ENCODE results near the gene C10orf67. TPM values are rescaled to one million over a fixed set of nuclear protein-coding genes. Genes with fewer than 3 reads are reported as not detected.

C10orf67 gene
- total and polyA plus RNA-seq, 2 of the 8 experiments (the other 6 are each of a cell fraction or from before 2014, with no cell fraction given), result 0.05 to 0.11 TPM

GRCh38 chr10:23284155-23284554 lies 60.4 kb downstream of the C10orf67 start (continued):
- TF ChIP-seq, protein P1, sequence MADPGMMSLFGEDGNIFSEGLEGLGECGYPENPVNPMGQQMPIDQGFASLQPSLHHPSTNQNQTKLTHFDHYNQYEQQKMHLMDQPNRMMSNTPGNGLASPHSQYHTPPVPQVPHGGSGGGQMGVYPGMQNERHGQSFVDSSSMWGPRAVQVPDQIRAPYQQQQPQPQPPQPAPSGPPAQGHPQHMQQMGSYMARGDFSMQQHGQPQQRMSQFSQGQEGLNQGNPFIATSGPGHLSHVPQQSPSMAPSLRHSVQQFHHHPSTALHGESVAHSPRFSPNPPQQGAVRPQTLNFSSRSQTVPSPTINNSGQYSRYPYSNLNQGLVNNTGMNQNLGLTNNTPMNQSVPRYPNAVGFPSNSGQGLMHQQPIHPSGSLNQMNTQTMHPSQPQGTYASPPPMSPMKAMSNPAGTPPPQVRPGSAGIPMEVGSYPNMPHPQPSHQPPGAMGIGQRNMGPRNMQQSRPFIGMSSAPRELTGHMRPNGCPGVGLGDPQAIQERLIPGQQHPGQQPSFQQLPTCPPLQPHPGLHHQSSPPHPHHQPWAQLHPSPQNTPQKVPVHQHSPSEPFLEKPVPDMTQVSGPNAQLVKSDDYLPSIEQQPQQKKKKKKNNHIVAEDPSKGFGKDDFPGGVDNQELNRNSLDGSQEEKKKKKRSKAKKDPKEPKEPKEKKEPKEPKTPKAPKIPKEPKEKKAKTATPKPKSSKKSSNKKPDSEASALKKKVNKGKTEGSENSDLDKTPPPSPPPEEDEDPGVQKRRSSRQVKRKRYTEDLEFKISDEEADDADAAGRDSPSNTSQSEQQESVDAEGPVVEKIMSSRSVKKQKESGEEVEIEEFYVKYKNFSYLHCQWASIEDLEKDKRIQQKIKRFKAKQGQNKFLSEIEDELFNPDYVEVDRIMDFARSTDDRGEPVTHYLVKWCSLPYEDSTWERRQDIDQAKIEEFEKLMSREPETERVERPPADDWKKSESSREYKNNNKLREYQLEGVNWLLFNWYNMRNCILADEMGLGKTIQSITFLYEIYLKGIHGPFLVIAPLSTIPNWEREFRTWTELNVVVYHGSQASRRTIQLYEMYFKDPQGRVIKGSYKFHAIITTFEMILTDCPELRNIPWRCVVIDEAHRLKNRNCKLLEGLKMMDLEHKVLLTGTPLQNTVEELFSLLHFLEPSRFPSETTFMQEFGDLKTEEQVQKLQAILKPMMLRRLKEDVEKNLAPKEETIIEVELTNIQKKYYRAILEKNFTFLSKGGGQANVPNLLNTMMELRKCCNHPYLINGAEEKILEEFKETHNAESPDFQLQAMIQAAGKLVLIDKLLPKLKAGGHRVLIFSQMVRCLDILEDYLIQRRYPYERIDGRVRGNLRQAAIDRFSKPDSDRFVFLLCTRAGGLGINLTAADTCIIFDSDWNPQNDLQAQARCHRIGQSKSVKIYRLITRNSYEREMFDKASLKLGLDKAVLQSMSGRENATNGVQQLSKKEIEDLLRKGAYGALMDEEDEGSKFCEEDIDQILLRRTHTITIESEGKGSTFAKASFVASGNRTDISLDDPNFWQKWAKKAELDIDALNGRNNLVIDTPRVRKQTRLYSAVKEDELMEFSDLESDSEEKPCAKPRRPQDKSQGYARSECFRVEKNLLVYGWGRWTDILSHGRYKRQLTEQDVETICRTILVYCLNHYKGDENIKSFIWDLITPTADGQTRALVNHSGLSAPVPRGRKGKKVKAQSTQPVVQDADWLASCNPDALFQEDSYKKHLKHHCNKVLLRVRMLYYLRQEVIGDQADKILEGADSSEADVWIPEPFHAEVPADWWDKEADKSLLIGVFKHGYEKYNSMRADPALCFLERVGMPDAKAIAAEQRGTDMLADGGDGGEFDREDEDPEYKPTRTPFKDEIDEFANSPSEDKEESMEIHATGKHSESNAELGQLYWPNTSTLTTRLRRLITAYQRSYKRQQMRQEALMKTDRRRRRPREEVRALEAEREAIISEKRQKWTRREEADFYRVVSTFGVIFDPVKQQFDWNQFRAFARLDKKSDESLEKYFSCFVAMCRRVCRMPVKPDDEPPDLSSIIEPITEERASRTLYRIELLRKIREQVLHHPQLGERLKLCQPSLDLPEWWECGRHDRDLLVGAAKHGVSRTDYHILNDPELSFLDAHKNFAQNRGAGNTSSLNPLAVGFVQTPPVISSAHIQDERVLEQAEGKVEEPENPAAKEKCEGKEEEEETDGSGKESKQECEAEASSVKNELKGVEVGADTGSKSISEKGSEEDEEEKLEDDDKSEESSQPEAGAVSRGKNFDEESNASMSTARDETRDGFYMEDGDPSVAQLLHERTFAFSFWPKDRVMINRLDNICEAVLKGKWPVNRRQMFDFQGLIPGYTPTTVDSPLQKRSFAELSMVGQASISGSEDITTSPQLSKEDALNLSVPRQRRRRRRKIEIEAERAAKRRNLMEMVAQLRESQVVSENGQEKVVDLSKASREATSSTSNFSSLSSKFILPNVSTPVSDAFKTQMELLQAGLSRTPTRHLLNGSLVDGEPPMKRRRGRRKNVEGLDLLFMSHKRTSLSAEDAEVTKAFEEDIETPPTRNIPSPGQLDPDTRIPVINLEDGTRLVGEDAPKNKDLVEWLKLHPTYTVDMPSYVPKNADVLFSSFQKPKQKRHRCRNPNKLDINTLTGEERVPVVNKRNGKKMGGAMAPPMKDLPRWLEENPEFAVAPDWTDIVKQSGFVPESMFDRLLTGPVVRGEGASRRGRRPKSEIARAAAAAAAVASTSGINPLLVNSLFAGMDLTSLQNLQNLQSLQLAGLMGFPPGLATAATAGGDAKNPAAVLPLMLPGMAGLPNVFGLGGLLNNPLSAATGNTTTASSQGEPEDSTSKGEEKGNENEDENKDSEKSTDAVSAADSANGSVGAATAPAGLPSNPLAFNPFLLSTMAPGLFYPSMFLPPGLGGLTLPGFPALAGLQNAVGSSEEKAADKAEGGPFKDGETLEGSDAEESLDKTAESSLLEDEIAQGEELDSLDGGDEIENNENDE (IDR thresholded peaks at IDR 0.05; ENCODE audit: insufficient replicate concordance, low read length), result no peak
- TF ChIP-seq POU5F1 (IDR thresholded peaks at IDR 0.05; ENCODE audit: low read depth, low read length) (no peak), CREB1 (IDR thresholded peaks at IDR 0.05) (no peak), CBX8 (IDR thresholded peaks at IDR 0.05; ENCODE audit: borderline replicate concordance, low read depth, low read length) (no peak), CHD1 (IDR thresholded peaks at IDR 0.05; ENCODE audit: low read depth, low read length) (no peak)
- TF ChIP-seq, protein P2, sequence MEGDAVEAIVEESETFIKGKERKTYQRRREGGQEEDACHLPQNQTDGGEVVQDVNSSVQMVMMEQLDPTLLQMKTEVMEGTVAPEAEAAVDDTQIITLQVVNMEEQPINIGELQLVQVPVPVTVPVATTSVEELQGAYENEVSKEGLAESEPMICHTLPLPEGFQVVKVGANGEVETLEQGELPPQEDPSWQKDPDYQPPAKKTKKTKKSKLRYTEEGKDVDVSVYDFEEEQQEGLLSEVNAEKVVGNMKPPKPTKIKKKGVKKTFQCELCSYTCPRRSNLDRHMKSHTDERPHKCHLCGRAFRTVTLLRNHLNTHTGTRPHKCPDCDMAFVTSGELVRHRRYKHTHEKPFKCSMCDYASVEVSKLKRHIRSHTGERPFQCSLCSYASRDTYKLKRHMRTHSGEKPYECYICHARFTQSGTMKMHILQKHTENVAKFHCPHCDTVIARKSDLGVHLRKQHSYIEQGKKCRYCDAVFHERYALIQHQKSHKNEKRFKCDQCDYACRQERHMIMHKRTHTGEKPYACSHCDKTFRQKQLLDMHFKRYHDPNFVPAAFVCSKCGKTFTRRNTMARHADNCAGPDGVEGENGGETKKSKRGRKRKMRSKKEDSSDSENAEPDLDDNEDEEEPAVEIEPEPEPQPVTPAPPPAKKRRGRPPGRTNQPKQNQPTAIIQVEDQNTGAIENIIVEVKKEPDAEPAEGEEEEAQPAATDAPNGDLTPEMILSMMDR (IDR thresholded peaks at IDR 0.05; ENCODE audit: control extremely low read depth in 1 of 3, insufficient read depth in 1 of 3, low read depth in 1 of 3, low read length in 3 of 3), result no peak

All from H1 (cell line).